Esophagus muscularis mucosa (tissue), 4 donors: ENCODE data around the gene PSME1. TPM values are rescaled to one million over a fixed set of nuclear protein-coding genes. Genes with fewer than 3 reads are reported as not detected.

Experiments
- DNase-seq: peaks from one replicate; pipeline ENCODE4 v3.0.0-alpha.2; 2017; ENCODE audit errors: extremely low spot score
- H3K27ac ChIP-seq, 4 donors: fragments of 200-600 bp; sonication (generic); replicated peaks in 1 of 4; 1 replicate in 3 of 4; 2 replicates in 1 of 4; pipeline ENCODE4 v1.5.1; 2016 to 2019; ENCODE audit warnings: mild to moderate bottlenecking in 1 of 4
- H3K27me3 ChIP-seq, 4 donors: fragments of 200-600 bp; sonication (generic); one replicate each; pipeline versions ENCODE4 v1.5.1 to v1.6.0; 2016 to 2019
- H3K36me3 ChIP-seq, 4 donors: fragments of 200-600 bp; sonication (generic); one replicate each; pipeline ENCODE4 v1.5.1; 2016 to 2019
- H3K4me1 ChIP-seq, 4 donors: fragments of 200-600 bp; sonication (generic); one replicate each; pipeline ENCODE4 v1.5.1; 2016 to 2019
- H3K4me3 ChIP-seq, 4 donors: fragments of 200-600 bp; sonication (generic); 1 replicate in 2 of 4; 2 replicates in 2 of 4; pipeline ENCODE4 v1.5.1; 2016 to 2019; ENCODE audit warnings: mild to moderate bottlenecking in 4 of 4, moderate library complexity in 1 of 4
- H3K9me3 ChIP-seq, 4 donors: fragments of 200-600 bp; sonication (generic); 1 replicate in 3 of 4; 2 replicates in 1 of 4; pipeline ENCODE4 v1.5.1; 2016 to 2019
- CTCF ChIP-seq, 3 experiments: fragments of 200-600 bp in 2 of 3; fragments of 450-650 bp in 1 of 3; sonication (generic) in 2 of 3; IDR thresholded peaks; one replicate each; pipeline ENCODE4 v1.5.1; 2017 to 2019; ENCODE audit warnings: antibody characterized with exemption in 3 of 3, mild to moderate bottlenecking in 2 of 3, moderate library complexity in 1 of 3
- EP300 ChIP-seq: sonication (generic); formaldehyde crosslinking; IDR thresholded peaks from one replicate; pipeline ENCODE4 v1.6.1; 2017; ENCODE audit warnings: antibody characterized with exemption
- POLR2A ChIP-seq: fragments of 450-650 bp; IDR thresholded peaks from one replicate; pipeline ENCODE4 v1.6.1; 2017; ENCODE audit warnings: antibody characterized with exemption, moderate library complexity, mild to moderate bottlenecking, low read depth
- POLR2AphosphoS5 ChIP-seq, 2 donors: sonication (generic); formaldehyde crosslinking; IDR thresholded peaks; one replicate each; pipeline ENCODE4 v1.6.1; 2017; ENCODE audit warnings: antibody characterized with exemption in 2 of 2
- WGBS: methylation state at CpG from one replicate; pipeline ENCODE4 v1.1.5; 2018; 5-methylcytosine and 5-hydroxymethylcytosine counted together
- intact Hi-C: fragments of 100-400 bp; cut with DNase I; formaldehyde crosslinking; loops from one replicate; pipeline ENCODE4 v1.15.1; 2023
- total RNA-seq, 4 donors: library from RNA; depleted of rRNA; stranded (reverse); fragments of >200 nt; gene quantifications; one replicate each; pipeline versions ENCODE4 v1.1.0 to v1.2.1, GENCODE V29; 2016

Gene PSME1
- total RNA-seq, 4 donors from 2014 or later: 129 to 158 (median 143) TPM

GRCh38 chr14:24123424-24124417, 12.3 kb upstream of the PSME1 start:
- Histone ChIP-seq H3K36me3 (peaks cover 22 to 61% (median 54%) of the 10 kb centered on the region in 4 donors), H3K27me3 (no peaks in the 10 kb centered on the region), H3K9me3 (no peaks in the 10 kb centered on the region), H3K4me1 (no peaks in the 10 kb centered on the region), H3K4me3 (no peak overlapping the region), H3K27ac (no peak overlapping the region)
- no peak for TF ChIP-seq POLR2A
- no peak for TF ChIP-seq POLR2AphosphoS5 (IDR thresholded peaks at IDR 0.05)
- TF ChIP-seq EP300: no peak
- no peak for TF ChIP-seq CTCF (IDR thresholded peaks at IDR 0.05)
- WGBS: 92% methylated on average over 8 of the region's 9 CpGs
- intact Hi-C loops: no loop called here
- no peak for DNase-seq

- no peaks in the 10 kb centered on the region for H3K9me3 ChIP-seq
- H3K4me1 ChIP-seq: peaks cover 8 to 16% (median 12%) of the 10 kb centered on the region in 4 donors
- intact Hi-C loops: no loop called here
- no peaks in the 10 kb centered on the region for H3K27me3 ChIP-seq
- H3K27ac ChIP-seq: no peak overlapping the region
- TF ChIP-seq CTCF (IDR thresholded peaks at IDR 0.05) (no peak), POLR2AphosphoS5 (IDR thresholded peaks at IDR 0.05) (no peak), EP300 (no peak), POLR2A (no peak)
- H3K4me3 ChIP-seq: no peak overlapping the region
- H3K36me3 ChIP-seq: peaks cover 7 to 28% (median 22%) of the 10 kb centered on the region in 4 donors
- DNase-seq: no peak
Observed at GRCh38 chr14:24126939-24127338, 9.1 kb upstream of the PSME1 start.

GRCh38 chr14:24127673-24128072, 8.3 kb upstream of the PSME1 start:
- TF ChIP-seq POLR2A: no peak
- no peak for TF ChIP-seq CTCF (IDR thresholded peaks at IDR 0.05)
- no peak for TF ChIP-seq POLR2AphosphoS5 (IDR thresholded peaks at IDR 0.05)
- no peak for TF ChIP-seq EP300
- intact Hi-C loops: no loop called here

GRCh38 chr14:24129410-24129998, 6.5 kb upstream of the PSME1 start:
- intact Hi-C loops: no loop called here
- peaks cover 9 to 21% (median 16%) of the 10 kb centered on the region in 4 donors for H3K4me1 ChIP-seq
- TF ChIP-seq POLR2A: no peak
- no peak for TF ChIP-seq POLR2AphosphoS5 (IDR thresholded peaks at IDR 0.05)
- no peak for TF ChIP-seq CTCF (IDR thresholded peaks at IDR 0.05)
- TF ChIP-seq EP300: no peak
- H3K9me3 ChIP-seq: no peaks in the 10 kb centered on the region
- no peaks in the 10 kb centered on the region for H3K27me3 ChIP-seq
- H3K4me3 ChIP-seq: no peak overlapping the region
- peaks cover 0 to 3% (median 0%) of the 10 kb centered on the region in 4 donors for H3K36me3 ChIP-seq
- no peak overlapping the region for H3K27ac ChIP-seq
- DNase-seq: no peak
- WGBS: 97% methylated on average over 8 of the region's 8 CpGs

More at GRCh38 chr14:24127673-24128072, 8.3 kb upstream of the PSME1 start:
- no peaks in the 10 kb centered on the region for H3K9me3 ChIP-seq
- H3K36me3 ChIP-seq: peaks cover 0 to 21% (median 15%) of the 10 kb centered on the region in 4 donors
- DNase-seq: no peak
- H3K27me3 ChIP-seq: no peaks in the 10 kb centered on the region
- 91% methylated on average over 2 of the region's 2 CpGs for WGBS
- H3K4me3 ChIP-seq: no peak overlapping the region
- no peak overlapping the region for H3K27ac ChIP-seq
- H3K4me1 ChIP-seq: peaks cover 9 to 21% (median 16%) of the 10 kb centered on the region in 4 donors
